ENCODE results near the gene HFE. TPM values are rescaled to one million over a fixed set of nuclear protein-coding genes. Genes with fewer than 3 reads are reported as not detected.

HFE gene, protein sequence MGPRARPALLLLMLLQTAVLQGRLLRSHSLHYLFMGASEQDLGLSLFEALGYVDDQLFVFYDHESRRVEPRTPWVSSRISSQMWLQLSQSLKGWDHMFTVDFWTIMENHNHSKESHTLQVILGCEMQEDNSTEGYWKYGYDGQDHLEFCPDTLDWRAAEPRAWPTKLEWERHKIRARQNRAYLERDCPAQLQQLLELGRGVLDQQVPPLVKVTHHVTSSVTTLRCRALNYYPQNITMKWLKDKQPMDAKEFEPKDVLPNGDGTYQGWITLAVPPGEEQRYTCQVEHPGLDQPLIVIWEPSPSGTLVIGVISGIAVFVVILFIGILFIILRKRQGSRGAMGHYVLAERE
- 1 to 10 TPM; 1.2 to 8.4 (median 6.2) TPM for total RNA-seq

DNA sequence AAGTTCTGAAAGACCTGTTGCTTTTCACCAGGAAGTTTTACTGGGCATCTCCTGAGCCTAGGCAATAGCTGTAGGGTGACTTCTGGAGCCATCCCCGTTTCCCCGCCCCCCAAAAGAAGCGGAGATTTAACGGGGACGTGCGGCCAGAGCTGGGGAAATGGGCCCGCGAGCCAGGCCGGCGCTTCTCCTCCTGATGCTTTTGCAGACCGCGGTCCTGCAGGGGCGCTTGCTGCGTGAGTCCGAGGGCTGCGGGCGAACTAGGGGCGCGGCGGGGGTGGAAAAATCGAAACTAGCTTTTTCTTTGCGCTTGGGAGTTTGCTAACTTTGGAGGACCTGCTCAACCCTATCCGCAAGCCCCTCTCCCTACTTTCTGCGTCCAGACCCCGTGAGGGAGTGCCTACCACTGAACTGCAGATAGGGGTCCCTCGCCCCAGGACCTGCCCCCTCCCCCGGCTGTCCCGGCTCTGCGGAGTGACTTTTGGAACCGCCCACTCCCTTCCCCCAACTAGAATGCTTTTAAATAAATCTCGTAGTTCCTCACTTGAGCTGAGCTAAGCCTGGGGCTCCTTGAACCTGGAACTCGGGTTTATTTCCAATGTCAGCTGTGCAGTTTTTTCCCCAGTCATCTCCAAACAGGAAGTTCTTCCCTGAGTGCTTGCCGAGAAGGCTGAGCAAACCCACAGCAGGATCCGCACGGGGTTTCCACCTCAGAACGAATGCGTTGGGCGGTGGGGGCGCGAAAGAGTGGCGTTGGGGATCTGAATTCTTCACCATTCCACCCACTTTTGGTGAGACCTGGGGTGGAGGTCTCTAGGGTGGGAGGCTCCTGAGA is at the start of gene HFE:
HFE (plus strand) TSS at position 146 of the 832 bp plus-strand sequence; CDS start at position 158, 12 bp downstream.
- peak; percentile 57 to 68 for DNase-seq

DNA sequence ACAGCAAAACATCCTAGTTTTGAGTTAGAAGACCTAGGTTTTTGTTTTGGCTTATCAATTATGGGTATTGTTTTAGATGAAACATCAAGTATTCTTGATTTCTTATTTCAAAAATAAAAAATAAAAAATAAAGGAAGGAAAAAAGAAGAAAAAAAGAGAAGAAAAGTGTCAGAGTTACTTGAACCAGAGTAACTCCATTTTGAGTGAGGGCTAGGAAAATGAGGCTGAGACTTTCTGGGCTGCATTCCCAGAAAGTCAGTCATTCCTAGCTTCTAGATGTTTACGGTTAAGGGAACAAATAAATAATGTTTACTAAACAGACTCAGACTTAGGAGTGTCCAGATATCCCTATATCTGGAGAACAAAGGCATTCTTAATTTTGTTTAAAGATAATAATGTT is 45.3 kb upstream of the HFE start:
- Histone ChIP-seq H3K9me3 (no peaks in the 10 kb centered on the region), H3K36me3 (no peaks in the 10 kb centered on the region), H3K27ac (no peak overlapping the region), H3K27me3 (no peaks in the 10 kb centered on the region), H3K4me1 (no peaks in the 10 kb centered on the region), H3K4me3 (no peak overlapping the region)
- no peak for DNase-seq
- intact Hi-C loops (cut with DNase I; ENCODE audit: low total_unique reads), result no loop called here
- TF ChIP-seq, protein P1, sequence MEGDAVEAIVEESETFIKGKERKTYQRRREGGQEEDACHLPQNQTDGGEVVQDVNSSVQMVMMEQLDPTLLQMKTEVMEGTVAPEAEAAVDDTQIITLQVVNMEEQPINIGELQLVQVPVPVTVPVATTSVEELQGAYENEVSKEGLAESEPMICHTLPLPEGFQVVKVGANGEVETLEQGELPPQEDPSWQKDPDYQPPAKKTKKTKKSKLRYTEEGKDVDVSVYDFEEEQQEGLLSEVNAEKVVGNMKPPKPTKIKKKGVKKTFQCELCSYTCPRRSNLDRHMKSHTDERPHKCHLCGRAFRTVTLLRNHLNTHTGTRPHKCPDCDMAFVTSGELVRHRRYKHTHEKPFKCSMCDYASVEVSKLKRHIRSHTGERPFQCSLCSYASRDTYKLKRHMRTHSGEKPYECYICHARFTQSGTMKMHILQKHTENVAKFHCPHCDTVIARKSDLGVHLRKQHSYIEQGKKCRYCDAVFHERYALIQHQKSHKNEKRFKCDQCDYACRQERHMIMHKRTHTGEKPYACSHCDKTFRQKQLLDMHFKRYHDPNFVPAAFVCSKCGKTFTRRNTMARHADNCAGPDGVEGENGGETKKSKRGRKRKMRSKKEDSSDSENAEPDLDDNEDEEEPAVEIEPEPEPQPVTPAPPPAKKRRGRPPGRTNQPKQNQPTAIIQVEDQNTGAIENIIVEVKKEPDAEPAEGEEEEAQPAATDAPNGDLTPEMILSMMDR (IDR thresholded peaks at IDR 0.05), result no peak
- TF ChIP-seq POLR2A (IDR thresholded peaks at IDR 0.05), result no peak

More for the DNA sequence above, at the start of gene HFE:
- intact Hi-C loops (cut with DNase I; ENCODE audit: low total_unique reads), result no loop called here
- Histone ChIP-seq H3K9me3 (no peaks in the 10 kb centered on the region), H3K27ac (peak within 1 kb of the TSS; percentile 94 to 96), H3K4me1 (peaks cover 0 to 10% of the 10 kb centered on the region in 2 donors), H3K27me3 (no peaks in the 10 kb centered on the region), H3K36me3 (no peaks in the 10 kb centered on the region), H3K4me3 (peak within 1 kb of the TSS; percentile 53 to 59)
- TF ChIP-seq POLR2A (IDR thresholded peaks at IDR 0.05), result peak in 1 of 2 donors; percentile 25
- TF ChIP-seq, protein P1 (IDR thresholded peaks at IDR 0.05), result peak in 2 of 4 experiments; percentile 18 to 39

DNA sequence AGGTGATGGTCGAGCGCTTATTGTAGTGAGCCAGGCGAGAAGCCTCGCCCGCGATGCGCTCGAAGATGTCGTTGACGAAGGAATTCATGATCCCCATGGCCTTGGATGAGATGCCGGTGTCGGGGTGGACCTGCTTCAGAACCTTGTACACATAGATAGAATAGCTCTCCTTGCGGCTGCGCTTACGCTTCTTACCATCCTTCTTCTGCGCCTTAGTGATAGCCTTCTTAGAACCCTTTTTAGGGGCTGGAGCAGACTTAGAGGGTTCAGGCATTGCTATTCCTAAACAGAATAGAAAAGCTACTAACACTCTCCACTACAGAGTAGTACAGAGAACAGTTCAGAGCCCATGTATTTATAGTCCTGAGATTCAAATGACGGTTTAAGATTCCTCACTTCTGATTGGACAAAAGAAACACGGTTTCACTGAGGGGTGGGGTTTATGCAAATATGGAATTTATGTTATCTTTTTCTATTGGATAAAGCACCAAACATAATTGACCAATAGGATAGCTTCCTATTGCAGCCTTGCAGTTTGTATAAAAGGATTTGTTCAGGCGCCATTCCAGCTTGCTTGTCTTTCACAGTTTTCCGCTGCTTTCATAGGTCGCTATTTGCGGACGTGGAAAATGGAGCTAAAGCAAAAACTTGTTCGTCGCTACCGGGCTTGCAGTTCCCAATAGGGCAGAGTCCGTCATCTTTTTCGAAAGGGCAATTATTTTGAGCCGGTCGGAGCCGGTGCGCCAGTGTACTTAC is 43.7 kb upstream of the HFE start:
- Histone ChIP-seq H3K4me3 (peak overlapping the region; percentile 53 to 56), H3K4me1 (no peaks in the 10 kb centered on the region), H3K36me3 (no peaks in the 10 kb centered on the region), H3K9me3 (no peaks in the 10 kb centered on the region), H3K27ac (peak overlapping the region; percentile 94 to 96), H3K27me3 (no peaks in the 10 kb centered on the region)
- intact Hi-C loops (cut with DNase I; ENCODE audit: low total_unique reads), result no loop called here
- TF ChIP-seq POLR2A (IDR thresholded peaks at IDR 0.05), result peak; percentile 97 to 99
- TF ChIP-seq, protein P1 (IDR thresholded peaks at IDR 0.05), result peak in 1 of 4 experiments; percentile 12
- DNase-seq, result peak; percentile 71 to 91

DNA sequence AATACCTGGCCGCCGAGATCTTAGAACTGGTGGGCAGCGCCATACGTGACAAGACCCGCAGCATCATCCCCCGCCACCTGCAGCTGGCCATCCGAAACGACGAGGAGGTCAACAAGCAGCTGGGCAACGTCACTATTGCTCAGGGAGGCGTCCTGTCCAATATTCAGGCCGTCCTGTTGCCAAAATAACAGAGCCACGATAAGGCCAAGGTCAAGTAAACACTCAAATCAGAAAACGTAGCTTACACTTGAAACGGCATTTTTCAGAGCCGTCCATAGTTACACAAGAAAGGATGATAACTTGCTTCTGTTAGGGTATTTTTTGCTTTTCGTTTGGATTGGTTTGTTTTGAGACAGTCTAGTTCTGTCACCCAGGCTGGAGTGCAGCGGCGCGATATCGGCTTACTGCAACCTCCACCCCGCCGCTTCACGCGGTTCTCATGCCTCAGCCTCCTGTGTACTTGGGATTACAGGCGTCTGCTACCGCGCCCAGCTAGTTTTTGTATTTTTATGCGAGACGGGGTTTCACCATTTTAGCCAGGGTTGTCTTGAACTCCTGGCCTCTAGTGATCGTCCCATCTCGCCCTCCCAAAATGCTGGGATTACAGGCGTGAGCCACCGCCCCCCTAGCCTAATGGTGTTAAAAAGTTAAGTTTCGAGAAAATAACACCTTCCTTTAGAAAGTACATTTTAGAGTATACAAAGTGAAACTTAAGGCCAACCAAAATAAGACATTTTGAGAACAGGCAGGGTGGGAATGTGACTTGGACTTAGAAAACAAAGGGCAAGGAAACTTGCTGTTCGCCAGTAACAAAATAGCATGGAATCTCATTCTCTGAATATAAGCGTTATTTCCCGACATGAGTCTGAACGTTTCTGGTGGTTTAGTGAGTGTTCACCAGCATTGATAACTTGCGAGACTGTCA is 42.8 kb upstream of the HFE start:
- no peaks in the 10 kb centered on the region for H3K9me3 ChIP-seq
- intact Hi-C loops (cut with DNase I; ENCODE audit: low total_unique reads), result no loop called here
- H3K36me3 ChIP-seq, result no peaks in the 10 kb centered on the region
- H3K27ac ChIP-seq, result peak overlapping the region; percentile 94 to 96
- no peaks in the 10 kb centered on the region for H3K27me3 ChIP-seq
- H3K4me3 ChIP-seq, result peak overlapping the region; percentile 53 to 56
- peak in 1 of 2 donors; percentile 33 for DNase-seq
- H3K4me1 ChIP-seq, result no peaks in the 10 kb centered on the region
- TF ChIP-seq POLR2A (IDR thresholded peaks at IDR 0.05), result no peak
- TF ChIP-seq, protein P1 (IDR thresholded peaks at IDR 0.05), result peak in 1 of 4 experiments; percentile 24
